Karpas-422 (cell line): ENCODE results near the gene KCNIP1. TPM values are rescaled to one million over a fixed set of nuclear protein-coding genes. Genes with fewer than 3 reads are reported as not detected.

Source experiments
- DNase-seq: peaks from one replicate; pipeline ENCODE4 v3.0.0-alpha.2; 2015
- H2AFZ ChIP-seq: fragments of 200-600 bp; sonication (generic); 2 replicates; pipeline ENCODE4 v1.6.1; 2014; ENCODE audit warnings: antibody characterized with exemption, low read length, mixed read lengths
- H3K27ac ChIP-seq: fragments of 200-600 bp; sonication (generic); 2 replicates; pipeline ENCODE4 v1.5.1; 2014; ENCODE audit warnings: mild to moderate bottlenecking, low read length, moderate library complexity
- H3K27me3 ChIP-seq: fragments of 200-600 bp; sonication (generic); 2 replicates; pipeline ENCODE4 v1.6.1; 2014; ENCODE audit warnings: low read length, mixed read lengths
- H3K36me3 ChIP-seq: fragments of 200-600 bp; sonication (generic); 2 replicates; pipeline ENCODE4 v1.6.1; 2014; ENCODE audit warnings: low read length, mixed read lengths; ENCODE audit not compliant: insufficient read depth
- H3K4me1 ChIP-seq: fragments of 200-600 bp; sonication (generic); 2 replicates; pipeline ENCODE4 v1.6.1; 2014; ENCODE audit warnings: mild to moderate bottlenecking, low read length, mixed read lengths
- H3K4me2 ChIP-seq: fragments of 200-600 bp; sonication (generic); 2 replicates; pipeline ENCODE4 v1.6.1; 2014; ENCODE audit warnings: low read length, low read depth, mild to moderate bottlenecking; ENCODE audit not compliant: poor library complexity, severe bottlenecking
- H3K4me3 ChIP-seq: fragments of 200-600 bp; sonication (generic); 2 replicates; pipeline ENCODE4 v1.5.1; 2014; ENCODE audit warnings: mild to moderate bottlenecking, antibody characterized with exemption, low read length, mixed read lengths
- H3K79me2 ChIP-seq: fragments of 200-600 bp; sonication (generic); 2 replicates; pipeline ENCODE4 v1.6.1; 2014; ENCODE audit warnings: mild to moderate bottlenecking, low read length, mixed read lengths
- H3K9ac ChIP-seq: fragments of 200-600 bp; sonication (generic); 2 replicates; pipeline ENCODE4 v1.6.0; 2014; ENCODE audit warnings: low read length
- H3K9me2 ChIP-seq: fragments of 200-600 bp; sonication (generic), shearing (Covaris generic); replicated peaks from 2 replicates; pipeline ENCODE4 v1.6.0; 2014; ENCODE audit warnings: mild to moderate bottlenecking, low read length, moderate library complexity; ENCODE audit not compliant: insufficient read depth
- H3K9me3 ChIP-seq: fragments of 300-700, 200-600 bp; sonication (generic); 2 replicates; pipeline ENCODE4 v1.6.1; 2014; ENCODE audit warnings: low read length, mixed read lengths
- H4K20me1 ChIP-seq: fragments of 200-600 bp; sonication (generic); 2 replicates; pipeline ENCODE4 v1.6.1; 2014; ENCODE audit warnings: mild to moderate bottlenecking, antibody characterized with exemption, low read length, low read depth; ENCODE audit not compliant: insufficient read depth
- total RNA-seq: library from RNA; depleted of rRNA; stranded (reverse); fragments of >200 nt; shearing (Covaris generic); gene quantifications from 2 replicates; pipeline ENCODE4 v1.2.3, GENCODE V29; 2014; ENCODE audit warnings: low replicate concordance

The KCNIP1 gene
- total RNA-seq, 1 experiment from 2014 or later = not detected

DNA sequence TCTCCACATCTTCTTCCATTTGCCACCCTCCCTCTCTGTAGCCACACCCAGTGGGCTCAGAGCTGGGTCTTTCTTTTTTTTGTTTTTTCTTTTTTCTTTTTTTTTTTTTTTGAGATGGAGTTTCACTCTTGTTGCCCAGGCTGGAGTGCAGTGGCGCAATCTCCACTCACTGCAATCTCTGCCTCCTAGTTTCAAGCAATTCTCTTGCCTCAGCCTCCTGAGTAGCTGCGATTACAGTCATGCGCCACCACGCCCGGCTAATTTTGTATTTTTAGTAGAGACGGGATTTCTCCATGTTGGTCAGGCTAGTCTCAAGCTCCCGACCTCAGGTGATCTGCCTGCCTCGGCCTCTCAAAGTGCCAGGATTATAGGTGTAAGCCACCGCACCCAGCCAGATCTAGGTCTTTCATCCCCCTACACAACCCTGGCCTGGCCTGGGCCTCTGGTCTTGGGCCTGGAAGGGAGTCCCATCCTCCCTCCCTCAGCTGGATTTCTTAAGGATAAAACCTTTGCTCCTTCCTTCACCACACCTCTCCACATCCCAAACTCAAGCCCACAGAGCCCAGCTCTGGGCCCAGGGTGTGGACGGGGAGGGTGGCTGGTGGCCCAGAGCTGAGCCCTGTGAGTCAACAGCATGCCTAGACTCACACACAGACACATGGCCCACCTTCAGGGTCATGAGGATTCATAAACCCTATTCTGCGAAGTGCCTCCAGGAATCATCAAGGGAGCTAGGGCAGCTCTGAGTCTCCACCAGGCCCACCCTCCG is 18.8 kb upstream of the KCNIP1 start:
- no peak overlapping the region for H3K27ac ChIP-seq
- H3K9me3 ChIP-seq = no peaks in the 10 kb centered on the region
- H3K9ac ChIP-seq = no peak overlapping the region
- H3K27me3 ChIP-seq = no peaks in the 10 kb centered on the region; the same call in 1 of the 2 replicates
- H4K20me1 ChIP-seq = no peaks in the 10 kb centered on the region
- H3K4me2 ChIP-seq = no peak overlapping the region
- DNase-seq = no peak
- H2AFZ ChIP-seq = no peak overlapping the region
- H3K9me2 ChIP-seq = no peaks in the 10 kb centered on the region
- H3K79me2 ChIP-seq = no peaks in the 10 kb centered on the region
- peaks cover 73% of the 10 kb centered on the region for H3K4me1 ChIP-seq
- H3K36me3 ChIP-seq = no peaks in the 10 kb centered on the region
- no peak overlapping the region for H3K4me3 ChIP-seq

DNA sequence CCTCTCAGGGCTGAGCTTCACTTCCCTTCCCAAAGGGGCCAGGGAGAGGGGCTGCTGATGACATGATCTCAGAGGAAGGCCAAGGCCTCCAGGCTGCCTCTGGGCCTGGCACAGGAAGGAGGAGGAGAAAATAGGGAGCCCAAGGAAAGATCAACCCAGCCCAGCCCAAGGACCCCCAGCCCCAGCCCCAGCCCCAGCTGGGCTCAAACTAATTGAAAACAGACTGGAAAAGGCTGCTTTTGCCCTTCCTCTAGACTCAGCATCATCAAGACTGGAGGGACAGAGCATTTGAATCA is 18.3 kb upstream of the KCNIP1 start:
- Histone ChIP-seq H3K4me3 (no peak overlapping the region), H3K9ac (no peak overlapping the region), H3K4me1 (peaks cover 73% of the 10 kb centered on the region), H3K4me2 (no peak overlapping the region), H3K9me3 (no peaks in the 10 kb centered on the region), H2AFZ (no peak overlapping the region), H3K27me3 (no peaks in the 10 kb centered on the region; the same call in 1 of the 2 replicates), H3K36me3 (no peaks in the 10 kb centered on the region), H3K79me2 (no peaks in the 10 kb centered on the region), H4K20me1 (no peaks in the 10 kb centered on the region), H3K9me2 (no peaks in the 10 kb centered on the region), H3K27ac (no peak overlapping the region)
- no peak for DNase-seq

DNA sequence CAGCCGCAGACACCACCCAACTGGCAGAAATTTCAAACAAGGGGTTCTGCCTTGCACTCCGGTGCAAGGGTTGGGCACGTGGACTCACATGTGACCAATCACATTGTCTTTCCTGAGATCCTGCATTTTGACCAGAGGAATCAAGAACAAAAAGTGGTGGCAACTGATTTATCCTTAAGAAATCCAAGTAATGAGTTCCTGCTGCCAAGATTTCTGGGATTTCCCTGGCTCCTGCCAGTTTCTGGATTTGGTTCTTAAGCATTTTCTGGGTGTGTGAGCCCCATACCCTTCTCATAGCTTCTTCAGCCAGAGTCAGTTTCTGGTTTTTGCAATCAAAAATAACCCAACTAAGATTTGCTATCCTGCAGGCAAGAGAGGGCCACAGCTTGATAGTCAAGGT is 17.4 kb upstream of the KCNIP1 start:
- no peaks in the 10 kb centered on the region for H3K9me2 ChIP-seq
- no peak overlapping the region for H3K9ac ChIP-seq
- no peak overlapping the region for H3K4me3 ChIP-seq
- no peaks in the 10 kb centered on the region for H3K36me3 ChIP-seq
- no peak for DNase-seq
- peaks cover 74% of the 10 kb centered on the region for H3K4me1 ChIP-seq
- no peak overlapping the region for H2AFZ ChIP-seq
- H3K9me3 ChIP-seq = no peaks in the 10 kb centered on the region
- H3K27me3 ChIP-seq = no peaks in the 10 kb centered on the region; the same call in 1 of the 2 replicates
- H4K20me1 ChIP-seq = no peaks in the 10 kb centered on the region
- no peaks in the 10 kb centered on the region for H3K79me2 ChIP-seq
- no peak overlapping the region for H3K4me2 ChIP-seq
- no peak overlapping the region for H3K27ac ChIP-seq

DNA sequence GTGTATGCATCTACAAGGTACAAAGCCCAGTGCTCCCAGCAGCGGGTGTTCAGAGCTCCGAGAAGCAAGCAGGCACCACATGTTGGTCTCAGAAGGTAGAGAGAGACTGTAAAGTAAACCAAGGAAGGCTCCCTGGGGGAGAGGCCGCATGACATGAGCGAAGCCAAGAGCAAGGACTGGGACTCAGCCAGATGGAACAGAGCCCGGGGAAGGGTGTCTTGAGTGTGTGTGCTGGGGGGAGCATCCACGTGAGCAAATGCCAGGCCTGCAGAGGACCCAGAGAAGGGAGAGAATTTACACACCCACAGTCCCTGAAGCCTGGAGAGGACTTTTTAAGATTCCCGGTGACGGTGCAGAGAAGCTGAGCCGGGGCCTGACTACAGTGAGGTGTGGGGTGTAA is 15.2 kb upstream of the KCNIP1 start:
- H3K27me3 ChIP-seq = no peaks in the 10 kb centered on the region; the same call in 1 of the 2 replicates
- no peaks in the 10 kb centered on the region for H3K9me2 ChIP-seq
- no peaks in the 10 kb centered on the region for H3K9me3 ChIP-seq
- no peaks in the 10 kb centered on the region for H3K79me2 ChIP-seq
- no peaks in the 10 kb centered on the region for H4K20me1 ChIP-seq
- H3K27ac ChIP-seq = no peak overlapping the region
- H3K4me1 ChIP-seq = peaks cover 74% of the 10 kb centered on the region
- no peak overlapping the region for H3K4me2 ChIP-seq
- no peaks in the 10 kb centered on the region for H3K36me3 ChIP-seq
- no peak overlapping the region for H3K4me3 ChIP-seq
- H3K9ac ChIP-seq = no peak overlapping the region; the same call in 1 of the 2 replicates
- no peak overlapping the region for H2AFZ ChIP-seq
- no peak for DNase-seq

DNA sequence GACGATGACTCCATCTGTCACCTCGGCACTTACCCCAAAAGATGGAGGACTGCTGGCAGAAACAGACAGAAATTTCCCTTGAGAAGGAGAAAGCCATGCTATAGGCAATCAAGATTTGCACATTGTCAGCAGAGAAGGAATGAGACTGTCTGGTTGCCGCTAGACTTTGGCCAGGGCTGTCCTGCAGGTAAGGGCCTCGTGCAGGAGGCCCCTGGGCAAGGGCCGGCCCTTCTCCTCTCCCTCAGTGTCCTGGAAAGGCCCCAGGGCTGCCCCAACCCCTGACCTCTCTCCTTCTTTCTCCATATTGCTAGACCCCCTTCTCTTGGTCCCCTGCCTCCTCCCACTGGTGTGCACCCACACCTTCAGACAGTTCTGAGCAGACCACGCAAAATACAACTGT is 14.6 kb upstream of the KCNIP1 start:
- peaks cover 74% of the 10 kb centered on the region for H3K4me1 ChIP-seq
- H4K20me1 ChIP-seq = no peaks in the 10 kb centered on the region
- H3K4me3 ChIP-seq = no peak overlapping the region
- H2AFZ ChIP-seq = no peak overlapping the region
- no peaks in the 10 kb centered on the region for H3K79me2 ChIP-seq
- no peaks in the 10 kb centered on the region for H3K9me2 ChIP-seq
- no peaks in the 10 kb centered on the region for H3K36me3 ChIP-seq
- no peak overlapping the region for H3K27ac ChIP-seq
- H3K27me3 ChIP-seq = no peaks in the 10 kb centered on the region
- no peak overlapping the region for H3K4me2 ChIP-seq
- no peaks in the 10 kb centered on the region for H3K9me3 ChIP-seq
- no peak for DNase-seq
- no peak overlapping the region; the same call in 1 of the 2 replicates for H3K9ac ChIP-seq

DNA sequence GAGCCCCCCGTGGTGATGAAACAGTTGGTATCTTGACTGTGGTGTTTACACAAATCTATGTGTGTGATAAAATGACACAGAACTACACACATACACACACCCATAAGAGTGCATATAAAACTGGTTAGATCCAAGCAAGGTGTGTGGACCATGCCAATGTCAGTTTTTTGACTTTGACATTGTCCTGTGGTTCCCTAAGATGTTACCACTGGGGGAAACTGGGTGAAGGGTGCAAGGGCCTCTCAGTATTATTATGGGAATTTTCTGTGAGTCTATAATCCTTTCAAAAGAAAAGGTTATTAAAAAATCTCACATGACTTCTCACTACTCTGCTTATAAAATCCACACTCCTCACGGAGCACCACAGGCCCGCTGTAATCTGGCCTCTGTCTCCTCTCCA is 13.4 kb upstream of the KCNIP1 start:
- H3K27me3 ChIP-seq = no peaks in the 10 kb centered on the region
- H3K79me2 ChIP-seq = no peaks in the 10 kb centered on the region
- H3K9ac ChIP-seq = no peak overlapping the region
- H3K4me1 ChIP-seq = peaks cover 78% of the 10 kb centered on the region
- no peak for DNase-seq
- no peak overlapping the region for H2AFZ ChIP-seq
- H4K20me1 ChIP-seq = no peaks in the 10 kb centered on the region
- no peaks in the 10 kb centered on the region for H3K9me2 ChIP-seq
- no peak overlapping the region for H3K27ac ChIP-seq
- H3K9me3 ChIP-seq = no peaks in the 10 kb centered on the region
- H3K4me3 ChIP-seq = no peak overlapping the region
- no peaks in the 10 kb centered on the region for H3K36me3 ChIP-seq
- no peak overlapping the region for H3K4me2 ChIP-seq

DNA sequence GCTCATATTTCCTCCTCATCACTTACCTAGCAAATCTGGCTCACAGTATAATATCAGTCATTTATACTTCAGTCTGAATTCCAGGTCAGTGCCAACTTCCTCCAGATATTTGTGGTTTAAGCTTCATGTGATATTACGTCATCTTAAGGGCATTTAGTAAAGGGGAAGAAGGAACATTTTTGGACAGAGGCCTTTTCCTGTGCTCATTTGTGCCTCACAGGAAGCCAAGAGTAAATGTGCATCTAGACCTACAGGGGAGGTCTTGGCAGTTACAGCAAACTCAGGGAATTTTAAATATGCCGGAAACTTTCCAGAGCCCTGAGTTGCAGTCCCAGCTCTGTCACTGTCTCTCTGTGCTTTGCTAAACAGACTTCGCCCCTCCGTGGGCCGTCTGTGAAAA is 12.3 kb upstream of the KCNIP1 start:
- peak; percentile 57 for DNase-seq
- Histone ChIP-seq H2AFZ (no peak overlapping the region), H3K9me3 (no peaks in the 10 kb centered on the region), H3K9me2 (no peaks in the 10 kb centered on the region), H3K27me3 (no peaks in the 10 kb centered on the region), H3K4me3 (no peak overlapping the region), H3K9ac (no peak overlapping the region), H3K79me2 (no peaks in the 10 kb centered on the region), H3K4me2 (no peak overlapping the region), H3K36me3 (no peaks in the 10 kb centered on the region), H3K4me1 (peaks cover 79% of the 10 kb centered on the region), H4K20me1 (no peaks in the 10 kb centered on the region), H3K27ac (peak overlapping the region; percentile 99)

DNA sequence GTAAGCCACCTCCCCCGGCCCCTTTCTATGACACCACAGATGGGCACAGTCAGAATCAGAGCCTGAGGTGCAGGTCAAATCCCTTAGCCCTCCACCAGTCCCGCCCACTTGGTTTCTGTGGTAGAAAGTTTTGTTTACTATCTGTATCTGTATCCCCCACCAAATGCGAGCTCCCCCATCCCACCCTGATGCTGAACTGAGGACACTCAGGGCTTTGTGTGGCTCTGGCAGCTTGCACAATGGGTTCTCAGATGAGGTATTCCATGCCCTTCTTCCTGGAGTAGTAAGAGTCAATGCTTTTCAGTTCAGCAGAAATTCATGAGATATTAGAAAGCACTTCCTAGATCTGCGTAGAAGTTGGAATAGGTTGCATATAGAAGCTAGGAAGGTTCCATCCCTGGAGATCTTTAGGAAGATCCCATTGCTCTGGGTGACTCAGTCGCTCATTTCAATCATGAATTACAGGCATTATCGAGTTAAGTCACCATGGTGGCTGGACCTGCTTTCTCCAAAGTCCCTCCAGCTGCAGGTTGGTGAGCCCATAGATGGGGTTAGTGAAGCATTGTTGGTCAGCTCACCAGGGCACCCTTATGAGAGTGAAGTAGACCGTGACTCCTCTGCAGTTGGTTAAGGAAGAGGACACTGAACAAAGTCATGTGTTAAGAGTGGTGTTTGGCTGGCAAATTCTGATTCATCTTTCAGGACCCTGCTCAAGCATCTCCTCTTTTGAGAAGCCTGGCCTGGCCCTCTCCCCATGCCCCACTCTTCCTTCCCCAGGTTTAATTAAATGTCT is 10.6 kb upstream of the KCNIP1 start:
- H3K79me2 ChIP-seq = no peaks in the 10 kb centered on the region
- H3K27me3 ChIP-seq = no peaks in the 10 kb centered on the region
- H3K9me2 ChIP-seq = no peaks in the 10 kb centered on the region
- peak overlapping the region; percentile 99 for H3K27ac ChIP-seq
- H2AFZ ChIP-seq = no peak overlapping the region
- no peaks in the 10 kb centered on the region for H4K20me1 ChIP-seq
- no peaks in the 10 kb centered on the region for H3K36me3 ChIP-seq
- H3K4me1 ChIP-seq = peaks cover 90% of the 10 kb centered on the region
- no peaks in the 10 kb centered on the region for H3K9me3 ChIP-seq
- DNase-seq = peak; percentile 78
- peak overlapping the region; percentile 82 for H3K4me2 ChIP-seq
- H3K4me3 ChIP-seq = peak overlapping the region; percentile 67
- peak overlapping the region; percentile 85 for H3K9ac ChIP-seq
